GM10266 (cell line): ENCODE data around the gene DMAC2L.
A peak's percentile ranks its signal among the peaks of the same experiment; 100 is the strongest.

Source experiments
- DNase-seq: peaks from one replicate; pipeline ENCODE4 v3.0.0; 2012; ENCODE audit errors: extremely low spot score
- TF ChIP-seq, protein P1 (sequence below): IDR thresholded peaks from 2 replicates; pipeline ENCODE4 v1.5.1; 2012; ENCODE audit warnings: mild to moderate bottlenecking, low read depth; ENCODE audit not compliant: control insufficient read depth, insufficient read depth; ENCODE audit errors: missing control alignments

The DMAC2L gene

DNA sequence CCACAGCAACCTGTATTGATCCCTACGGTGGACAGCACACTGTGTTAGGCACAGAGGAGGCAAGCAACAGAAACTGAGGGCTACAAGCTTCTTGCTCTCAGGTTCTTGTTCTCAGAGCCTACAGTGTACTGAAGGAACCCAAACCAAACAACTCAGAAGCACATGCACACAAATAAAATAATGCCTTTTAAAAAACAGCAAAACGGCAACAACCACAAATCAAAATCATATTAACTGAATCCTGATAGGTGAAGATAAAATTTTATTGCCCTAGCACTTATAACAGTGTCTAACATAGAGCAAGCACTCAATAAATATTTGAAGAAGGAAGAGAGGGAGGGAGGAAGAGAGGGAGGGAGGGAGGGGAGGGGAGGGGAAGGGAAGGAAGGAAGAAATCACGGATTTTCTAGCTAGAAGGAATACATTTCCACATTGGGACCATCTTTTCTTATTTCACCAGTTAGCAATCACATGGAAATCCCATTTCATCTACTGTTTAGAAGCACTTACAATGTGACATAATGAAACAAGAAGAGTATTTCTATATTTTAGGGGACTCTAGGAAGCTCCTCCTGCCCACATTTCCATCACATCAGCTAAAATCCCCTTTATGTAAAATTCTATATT, 27.2 kb downstream of the DMAC2L start:
- TF ChIP-seq, protein P1, sequence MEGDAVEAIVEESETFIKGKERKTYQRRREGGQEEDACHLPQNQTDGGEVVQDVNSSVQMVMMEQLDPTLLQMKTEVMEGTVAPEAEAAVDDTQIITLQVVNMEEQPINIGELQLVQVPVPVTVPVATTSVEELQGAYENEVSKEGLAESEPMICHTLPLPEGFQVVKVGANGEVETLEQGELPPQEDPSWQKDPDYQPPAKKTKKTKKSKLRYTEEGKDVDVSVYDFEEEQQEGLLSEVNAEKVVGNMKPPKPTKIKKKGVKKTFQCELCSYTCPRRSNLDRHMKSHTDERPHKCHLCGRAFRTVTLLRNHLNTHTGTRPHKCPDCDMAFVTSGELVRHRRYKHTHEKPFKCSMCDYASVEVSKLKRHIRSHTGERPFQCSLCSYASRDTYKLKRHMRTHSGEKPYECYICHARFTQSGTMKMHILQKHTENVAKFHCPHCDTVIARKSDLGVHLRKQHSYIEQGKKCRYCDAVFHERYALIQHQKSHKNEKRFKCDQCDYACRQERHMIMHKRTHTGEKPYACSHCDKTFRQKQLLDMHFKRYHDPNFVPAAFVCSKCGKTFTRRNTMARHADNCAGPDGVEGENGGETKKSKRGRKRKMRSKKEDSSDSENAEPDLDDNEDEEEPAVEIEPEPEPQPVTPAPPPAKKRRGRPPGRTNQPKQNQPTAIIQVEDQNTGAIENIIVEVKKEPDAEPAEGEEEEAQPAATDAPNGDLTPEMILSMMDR: no peak
- DNase-seq: no peak

DNA sequence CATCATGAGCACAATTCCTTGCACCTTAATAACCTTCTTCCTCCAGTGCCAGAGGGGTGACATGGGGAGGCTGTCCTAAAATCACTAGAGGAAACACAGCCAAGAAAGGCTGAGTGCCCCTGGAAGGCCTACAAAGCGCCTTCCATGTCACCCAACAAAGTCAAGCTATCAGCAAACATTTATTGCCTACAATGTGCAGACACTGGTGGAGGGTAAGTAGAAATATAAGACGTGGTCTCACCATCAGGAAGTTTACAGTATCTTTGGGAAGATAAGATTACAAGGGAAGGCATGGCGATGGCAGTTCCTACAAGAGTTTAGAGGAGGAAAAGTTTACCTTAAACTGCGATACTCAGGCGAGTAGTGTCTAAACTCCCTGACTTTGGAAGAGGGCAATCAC, 27.9 kb downstream of the DMAC2L start:
- TF ChIP-seq, protein P1: no peak
- DNase-seq: no peak

DNA sequence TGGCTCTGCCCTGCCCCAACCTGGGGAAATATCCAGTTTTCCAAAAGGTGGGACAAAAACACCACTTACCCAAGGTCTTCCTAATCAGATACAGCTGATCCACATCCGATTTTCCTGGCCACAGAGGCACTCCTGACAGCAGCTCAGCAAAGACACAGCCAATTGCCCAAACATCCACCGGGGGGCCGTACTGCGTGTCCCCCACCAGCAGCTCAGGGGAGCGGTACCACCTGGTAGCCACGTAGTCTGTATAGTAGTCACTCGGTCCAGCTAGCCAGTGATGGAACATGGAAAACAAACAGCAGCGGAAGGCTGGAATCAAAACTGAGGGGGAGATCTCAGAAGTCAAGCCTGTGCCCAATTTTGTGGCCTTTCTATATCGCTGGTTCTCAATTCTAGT, 28.8 kb downstream of the DMAC2L start:
- TF ChIP-seq, protein P1: peak; percentile 13
- no peak for DNase-seq

DNA sequence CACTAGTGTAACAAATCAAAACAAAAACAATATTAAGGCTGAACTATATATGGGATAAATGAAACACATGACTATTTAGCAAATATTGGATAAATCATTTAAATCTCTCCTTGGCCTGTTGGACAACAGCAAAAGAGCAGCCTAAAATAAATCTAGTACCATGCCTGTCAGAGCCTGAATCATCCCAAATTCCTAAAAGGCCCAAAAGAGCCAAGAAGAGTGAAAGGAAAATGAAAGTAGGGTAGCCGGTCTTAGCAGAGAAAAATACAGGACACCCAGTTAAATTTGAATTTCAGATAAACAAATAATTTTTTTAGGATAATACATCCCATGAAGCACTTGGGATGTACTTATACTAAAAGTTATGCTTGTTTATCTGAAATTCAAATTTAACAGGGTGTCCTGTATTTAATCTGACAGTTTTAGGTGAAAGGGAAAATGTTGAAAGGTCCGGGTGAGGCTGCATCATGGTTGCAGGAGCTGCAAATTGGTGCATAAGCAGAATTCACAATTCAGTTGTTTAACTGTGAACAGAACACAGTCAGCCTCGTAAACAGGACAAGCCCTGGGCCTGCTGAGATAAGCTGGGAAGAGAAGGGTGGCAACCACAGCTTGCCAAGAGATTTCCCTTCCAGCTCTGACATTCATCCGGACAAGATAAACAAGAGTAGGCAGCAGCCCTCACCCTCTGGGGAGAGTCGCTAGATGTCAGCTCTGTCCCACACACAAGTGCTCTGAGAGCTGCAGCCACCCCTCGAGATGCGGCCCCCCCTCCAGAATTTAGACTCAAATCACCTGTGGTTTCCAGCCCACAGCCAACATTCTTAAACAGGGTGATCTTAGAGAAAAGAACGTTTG, 30.3 kb downstream of the DMAC2L start:
- TF ChIP-seq, protein P1: peak; percentile 75
- DNase-seq: peak; percentile 74

DNA sequence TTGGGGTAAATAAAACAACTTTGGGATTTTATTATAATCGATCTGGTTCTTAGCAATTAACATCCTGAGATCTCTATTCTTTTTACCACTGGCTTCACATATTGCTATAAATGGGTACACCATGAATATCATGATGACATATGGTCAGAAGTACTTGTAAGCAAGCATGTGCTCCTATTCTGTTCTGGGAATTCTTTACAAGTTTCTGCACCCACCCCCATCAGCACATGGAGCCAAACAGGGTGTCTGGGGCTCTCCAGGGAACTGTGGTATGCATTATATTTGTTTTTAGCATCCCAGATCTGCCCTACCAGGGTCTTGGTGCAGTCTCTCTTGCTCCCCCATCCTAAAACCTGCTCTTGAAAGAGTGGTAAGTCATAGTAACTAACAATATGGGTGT, 31.3 kb downstream of the DMAC2L start:
- no peak for DNase-seq
- TF ChIP-seq, protein P1: no peak

DNA sequence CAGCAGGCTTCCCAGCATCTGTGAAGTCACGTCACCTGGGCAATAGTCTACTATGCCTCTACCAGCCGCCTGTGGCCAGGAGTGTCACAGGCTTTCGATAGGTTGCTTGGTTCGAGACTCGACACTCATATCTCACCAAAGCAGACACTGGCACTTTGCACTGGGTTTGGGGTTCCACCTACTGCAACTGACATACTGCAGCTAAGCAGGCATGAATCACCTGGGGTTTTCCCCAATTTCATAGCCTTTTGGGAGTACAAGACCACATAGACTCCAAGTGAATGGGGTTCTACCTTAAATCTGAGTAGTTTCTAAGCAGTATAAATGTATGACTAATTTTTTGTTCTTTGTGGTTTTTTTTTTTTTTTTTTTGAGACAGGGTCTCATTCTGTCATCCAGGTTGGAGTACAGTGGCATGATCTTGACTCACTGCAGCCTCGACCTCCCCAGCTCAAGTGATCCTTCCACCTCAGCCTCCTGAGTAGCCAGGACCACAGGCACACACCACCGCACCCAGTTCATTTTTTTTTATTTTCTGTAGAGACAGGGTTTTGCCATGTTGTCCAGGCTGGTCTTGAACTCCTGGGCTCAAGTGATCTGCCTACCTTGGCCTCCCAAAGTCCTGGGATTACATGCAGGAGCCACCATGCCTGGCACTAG, 32.1 kb downstream of the DMAC2L start:
- DNase-seq: peak; percentile 59
- TF ChIP-seq, protein P1: no peak

DNA sequence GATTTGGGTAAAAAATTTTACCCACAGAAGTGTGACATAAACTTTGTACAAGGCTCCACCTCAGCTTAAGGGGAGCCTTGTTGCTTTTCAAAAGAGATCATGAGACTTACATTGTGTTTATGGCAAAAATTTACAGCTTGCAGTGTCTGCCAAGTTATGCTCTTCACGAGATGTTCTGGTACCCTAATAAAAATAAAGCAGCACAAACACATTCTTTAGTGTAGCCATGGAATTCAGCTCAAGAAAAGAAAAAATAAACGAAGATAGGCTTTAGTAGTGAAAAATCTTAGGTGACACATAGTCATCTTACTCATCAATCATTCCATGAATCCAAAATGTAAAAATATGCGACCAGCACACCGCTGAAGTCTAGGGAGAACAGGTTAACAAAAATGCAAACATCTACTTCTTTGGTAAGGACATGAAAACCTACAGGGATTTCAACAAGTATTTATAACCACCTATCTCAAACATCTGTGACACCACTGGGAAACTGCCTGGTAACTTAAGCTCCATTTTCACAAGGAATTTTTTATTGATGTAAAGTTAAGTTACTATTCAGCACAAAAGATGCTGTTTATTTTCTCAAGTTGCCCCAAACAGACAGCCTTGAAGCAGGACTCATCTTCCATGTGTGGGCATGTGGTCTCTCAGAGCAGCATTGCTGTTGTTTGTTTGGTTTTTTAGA, 32.9 kb downstream of the DMAC2L start:
- no peak for DNase-seq
- TF ChIP-seq, protein P1: no peak
